Kidney (tissue), 14 donors: ENCODE measurements around the gene CYP24A1. TPM values are rescaled to one million over a fixed set of nuclear protein-coding genes. Genes with fewer than 3 reads are reported as not detected.

Source experiments
- DNase-seq, 5 donors: peaks; one replicate each; pipeline ENCODE4 v3.0.0-alpha.2; 2013 to 2020
- FAIRE-seq: peaks from 2 replicates; lab custom pipeline; 2012; peaks lifted over from hg19 to GRCh38; lab: Jason Lieb, UNC
- H3K27ac ChIP-seq, 2 donors: one replicate each; pipeline ENCODE4 v1.7.0; 2013; ENCODE audit warnings: low read depth in 2 of 2, low read length in 2 of 2, inconsistent platforms in 1 of 2
- H3K27me3 ChIP-seq: one replicate; pipeline ENCODE4 v1.7.1; 2013; ENCODE audit warnings: low read length, inconsistent platforms; ENCODE audit not compliant: control insufficient read depth, insufficient read depth
- H3K36me3 ChIP-seq, 3 donors: one replicate each; pipeline versions ENCODE4 v1.7.0 to v1.7.1; 2013; ENCODE audit warnings: low read length in 3 of 3, control low read depth in 1 of 3, inconsistent platforms in 1 of 3; ENCODE audit not compliant: insufficient read depth in 3 of 3, control insufficient read depth in 2 of 3
- H3K4me1 ChIP-seq, 3 donors: one replicate each; pipeline versions ENCODE4 v1.7.0 to v1.7.1; 2013; ENCODE audit warnings: low read length in 3 of 3, inconsistent platforms in 1 of 3, low read depth in 1 of 3; ENCODE audit not compliant: control insufficient read depth in 2 of 3, insufficient read depth in 2 of 3
- H3K4me3 ChIP-seq, 3 donors: one replicate each; pipeline versions ENCODE4 v1.7.0 to v1.8.1; 2013; ENCODE audit warnings: low read length in 3 of 3, control low read depth in 1 of 3, inconsistent platforms in 1 of 3
- H3K9ac ChIP-seq, 3 donors: one replicate each; pipeline versions ENCODE4 v1.7.0 to v1.7.1; 2013; ENCODE audit warnings: low read length in 3 of 3, control low read depth in 1 of 3, inconsistent platforms in 1 of 3
- H3K9me3 ChIP-seq, 3 donors: one replicate each; pipeline versions ENCODE4 v1.7.0 to v1.7.1; 2013; ENCODE audit warnings: low read length in 3 of 3, control low read depth in 1 of 3, inconsistent platforms in 1 of 3; ENCODE audit not compliant: control insufficient read depth in 2 of 3, insufficient read depth in 1 of 3
- intact Hi-C: fragments of 100-400 bp; cut with DNase I; formaldehyde crosslinking; loops from one replicate; pipeline ENCODE4 v1.11.1; 2022
- polyA plus RNA-seq: library from polyadenylated mRNA; stranded (reverse); fragments of 350-450 nt; fragmentation: Illumina TruSeq; extraction: RNeasy Lipid Tissue Mini Kit (QIAGEN cat#74804); gene quantifications from one replicate; pipeline ENCODE4 v1.2.3, GENCODE V29; 2014; ENCODE audit warnings: low read depth, low replicate concordance; ENCODE audit not compliant: insufficient read depth
- total RNA-seq: library from RNA; stranded (reverse); fragmentation: NEBNext Ultra II Directional; extraction: Animal tissue kit (Norgen Biotek cat#: 25700); gene quantifications from one replicate; pipeline ENCODE4 v1.2.1, GENCODE V29; 2021
- TF ChIP-seq, protein P1 (sequence below): IDR thresholded peaks from 3 replicates; pipeline ENCODE4 v1.5.1; 2012; ENCODE audit warnings: mild to moderate bottlenecking, moderate library complexity, borderline replicate concordance; ENCODE audit not compliant: insufficient read depth; ENCODE audit errors: extremely low read depth
- donor health status: control.
- donor health status: control.
- donor health status: control.
- donor health status: control.
- donor health status: control.
- donor health status: DM: yes; HTN: yes; CAD: no.
- donor health status: Normal renal cell carcinoma (clear cell type).

CYP24A1 gene
- total and polyA plus RNA-seq, 2 donors from 2014 or later: 15.4 to 39.0 TPM

DNA sequence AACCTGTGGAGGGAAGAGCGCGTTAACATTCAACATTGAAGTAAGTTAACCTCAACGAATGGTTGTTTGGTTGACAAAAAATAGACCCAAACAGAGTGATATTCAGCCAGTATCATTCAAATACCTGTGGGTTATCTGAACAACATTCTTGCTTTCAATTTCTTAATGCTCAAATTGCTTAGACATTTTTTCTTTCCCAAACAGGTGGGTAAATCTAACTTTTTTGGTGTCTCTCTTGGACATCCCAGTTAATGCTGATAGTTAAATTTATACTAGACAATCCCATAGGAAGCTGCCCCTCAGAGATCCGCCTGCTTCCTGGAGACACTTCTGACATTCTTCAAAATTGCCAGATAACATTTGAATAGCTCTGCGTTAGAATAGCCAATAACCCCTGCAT lies 20.0 kb upstream of the CYP24A1 start:
- Histone ChIP-seq H3K9ac (no peak overlapping the region), H3K9me3 (no peaks in the 10 kb centered on the region), H3K36me3 (no peaks in the 10 kb centered on the region), H3K4me1 (peaks cover 4 to 13% (median 13%) of the 10 kb centered on the region in 3 donors), H3K4me3 (no peak overlapping the region), H3K27me3 (no peaks in the 10 kb centered on the region), H3K27ac (no peak overlapping the region)
- intact Hi-C loops: no loop called here
- FAIRE-seq: no peak
- TF ChIP-seq, protein P1, sequence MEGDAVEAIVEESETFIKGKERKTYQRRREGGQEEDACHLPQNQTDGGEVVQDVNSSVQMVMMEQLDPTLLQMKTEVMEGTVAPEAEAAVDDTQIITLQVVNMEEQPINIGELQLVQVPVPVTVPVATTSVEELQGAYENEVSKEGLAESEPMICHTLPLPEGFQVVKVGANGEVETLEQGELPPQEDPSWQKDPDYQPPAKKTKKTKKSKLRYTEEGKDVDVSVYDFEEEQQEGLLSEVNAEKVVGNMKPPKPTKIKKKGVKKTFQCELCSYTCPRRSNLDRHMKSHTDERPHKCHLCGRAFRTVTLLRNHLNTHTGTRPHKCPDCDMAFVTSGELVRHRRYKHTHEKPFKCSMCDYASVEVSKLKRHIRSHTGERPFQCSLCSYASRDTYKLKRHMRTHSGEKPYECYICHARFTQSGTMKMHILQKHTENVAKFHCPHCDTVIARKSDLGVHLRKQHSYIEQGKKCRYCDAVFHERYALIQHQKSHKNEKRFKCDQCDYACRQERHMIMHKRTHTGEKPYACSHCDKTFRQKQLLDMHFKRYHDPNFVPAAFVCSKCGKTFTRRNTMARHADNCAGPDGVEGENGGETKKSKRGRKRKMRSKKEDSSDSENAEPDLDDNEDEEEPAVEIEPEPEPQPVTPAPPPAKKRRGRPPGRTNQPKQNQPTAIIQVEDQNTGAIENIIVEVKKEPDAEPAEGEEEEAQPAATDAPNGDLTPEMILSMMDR: no peak
- DNase-seq: no peak

GRCh38 chr20:54190217-54190616 lies 16.4 kb upstream of the CYP24A1 start:
- Histone ChIP-seq H3K4me3 (no peak overlapping the region), H3K27ac (no peak overlapping the region), H3K4me1 (peaks cover 4 to 5% (median 5%) of the 10 kb centered on the region in 3 donors), H3K36me3 (no peaks in the 10 kb centered on the region), H3K9me3 (no peaks in the 10 kb centered on the region), H3K9ac (no peak overlapping the region), H3K27me3 (no peaks in the 10 kb centered on the region)
- TF ChIP-seq, protein P1: no peak
- FAIRE-seq (no peak), DNase-seq (no peak)
- intact Hi-C loops: no loop called here

GRCh38 chr20:54189630-54190029 lies 15.8 kb upstream of the CYP24A1 start:
- H3K9me3 ChIP-seq: no peaks in the 10 kb centered on the region
- H3K9ac ChIP-seq: no peak overlapping the region
- no peaks in the 10 kb centered on the region for H3K27me3 ChIP-seq
- DNase-seq (no peak), FAIRE-seq (no peak)
- H3K27ac ChIP-seq: no peak overlapping the region
- no peaks in the 10 kb centered on the region for H3K36me3 ChIP-seq
- intact Hi-C loops: no loop called here
- TF ChIP-seq, protein P1: no peak
- no peak overlapping the region for H3K4me3 ChIP-seq
- peaks cover under 1 to 1% (median 1%) of the 10 kb centered on the region in 3 donors for H3K4me1 ChIP-seq

DNA sequence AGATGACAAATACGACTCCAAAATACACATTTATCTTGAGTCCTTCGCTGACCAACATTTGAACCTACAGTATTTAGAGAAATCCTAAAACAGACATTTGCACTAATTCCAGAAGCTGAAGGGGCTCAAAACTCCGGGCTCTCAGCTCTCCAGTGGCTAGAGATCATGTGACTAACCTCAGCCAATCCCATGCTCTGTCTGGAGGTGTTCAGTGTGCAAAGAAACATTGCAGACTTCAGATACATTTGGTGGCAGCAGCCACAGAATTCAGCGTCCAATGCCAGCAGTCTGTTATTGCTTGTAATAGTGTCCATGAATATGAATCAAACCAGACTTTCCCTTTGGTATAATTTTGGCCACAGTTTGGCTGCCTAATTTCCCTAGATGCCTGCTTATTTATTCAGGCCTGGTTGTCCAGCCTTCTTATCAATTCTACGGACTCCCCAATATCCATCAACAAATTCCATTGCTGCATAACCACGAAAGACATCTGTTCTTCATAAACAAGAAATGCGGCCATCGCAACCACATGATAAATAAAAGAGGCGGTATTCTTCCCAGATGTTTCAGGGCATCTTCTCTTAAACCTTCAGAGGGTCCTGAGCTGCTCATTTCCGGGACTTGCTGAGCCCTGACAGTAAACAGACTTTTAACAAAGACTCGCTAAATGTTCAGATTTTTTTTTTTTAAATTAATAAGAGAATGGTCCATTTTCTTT lies 14.5 kb upstream of the CYP24A1 start:
- no peak overlapping the region for H3K27ac ChIP-seq
- no peak overlapping the region for H3K4me3 ChIP-seq
- TF ChIP-seq, protein P1: no peak
- no peak for DNase-seq
- H3K9me3 ChIP-seq: no peaks in the 10 kb centered on the region
- intact Hi-C loops: no loop called here
- no peaks in the 10 kb centered on the region for H3K27me3 ChIP-seq
- no peak for FAIRE-seq
- H3K36me3 ChIP-seq: no peaks in the 10 kb centered on the region
- no peaks in the 10 kb centered on the region for H3K4me1 ChIP-seq
- no peak overlapping the region for H3K9ac ChIP-seq
